ENCODE results near the gene THSD7A. TPM values are rescaled to one million over a fixed set of nuclear protein-coding genes. Genes with fewer than 3 reads are reported as not detected.

Gene THSD7A
- total RNA-seq, 4 donors from 2014 or later: 11.4 to 24.7 (median 15.2) TPM

DNA sequence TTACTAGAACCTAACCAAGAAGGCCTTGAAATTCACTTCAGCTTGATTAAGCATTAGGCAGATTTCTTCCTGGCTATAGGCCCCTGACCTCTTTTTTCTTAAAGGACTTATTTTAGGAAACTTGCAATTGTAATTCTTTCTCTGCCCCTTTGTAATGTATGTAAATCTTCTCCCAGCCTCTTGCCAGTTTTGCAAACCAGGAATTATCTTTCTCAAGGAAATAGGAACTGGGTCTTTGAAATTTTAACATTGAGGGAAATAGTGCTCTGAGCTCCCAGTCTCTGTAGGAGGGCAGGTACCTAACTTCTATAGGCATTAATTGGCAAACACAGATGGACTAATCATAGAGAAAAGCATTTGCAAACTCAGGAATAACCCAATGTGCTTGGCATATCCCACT lies 342.7 kb downstream of the THSD7A start:
- H3K4me1 ChIP-seq: no peaks in the 10 kb centered on the region
- TF ChIP-seq, protein P1, sequence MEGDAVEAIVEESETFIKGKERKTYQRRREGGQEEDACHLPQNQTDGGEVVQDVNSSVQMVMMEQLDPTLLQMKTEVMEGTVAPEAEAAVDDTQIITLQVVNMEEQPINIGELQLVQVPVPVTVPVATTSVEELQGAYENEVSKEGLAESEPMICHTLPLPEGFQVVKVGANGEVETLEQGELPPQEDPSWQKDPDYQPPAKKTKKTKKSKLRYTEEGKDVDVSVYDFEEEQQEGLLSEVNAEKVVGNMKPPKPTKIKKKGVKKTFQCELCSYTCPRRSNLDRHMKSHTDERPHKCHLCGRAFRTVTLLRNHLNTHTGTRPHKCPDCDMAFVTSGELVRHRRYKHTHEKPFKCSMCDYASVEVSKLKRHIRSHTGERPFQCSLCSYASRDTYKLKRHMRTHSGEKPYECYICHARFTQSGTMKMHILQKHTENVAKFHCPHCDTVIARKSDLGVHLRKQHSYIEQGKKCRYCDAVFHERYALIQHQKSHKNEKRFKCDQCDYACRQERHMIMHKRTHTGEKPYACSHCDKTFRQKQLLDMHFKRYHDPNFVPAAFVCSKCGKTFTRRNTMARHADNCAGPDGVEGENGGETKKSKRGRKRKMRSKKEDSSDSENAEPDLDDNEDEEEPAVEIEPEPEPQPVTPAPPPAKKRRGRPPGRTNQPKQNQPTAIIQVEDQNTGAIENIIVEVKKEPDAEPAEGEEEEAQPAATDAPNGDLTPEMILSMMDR (IDR thresholded peaks at IDR 0.05): no peak
- no peak for TF ChIP-seq EP300 (IDR thresholded peaks at IDR 0.05)
- no peak for TF ChIP-seq POLR2A (IDR thresholded peaks at IDR 0.05)
- H3K27me3 ChIP-seq: no peaks in the 10 kb centered on the region
- no peaks in the 10 kb centered on the region for H3K36me3 ChIP-seq
- no peak overlapping the region for H3K4me3 ChIP-seq
- H3K9me3 ChIP-seq: no peaks in the 10 kb centered on the region
- H3K27ac ChIP-seq: no peak overlapping the region
- DNase-seq (ENCODE audit: low spot score in 2 of 2): no peak

DNA sequence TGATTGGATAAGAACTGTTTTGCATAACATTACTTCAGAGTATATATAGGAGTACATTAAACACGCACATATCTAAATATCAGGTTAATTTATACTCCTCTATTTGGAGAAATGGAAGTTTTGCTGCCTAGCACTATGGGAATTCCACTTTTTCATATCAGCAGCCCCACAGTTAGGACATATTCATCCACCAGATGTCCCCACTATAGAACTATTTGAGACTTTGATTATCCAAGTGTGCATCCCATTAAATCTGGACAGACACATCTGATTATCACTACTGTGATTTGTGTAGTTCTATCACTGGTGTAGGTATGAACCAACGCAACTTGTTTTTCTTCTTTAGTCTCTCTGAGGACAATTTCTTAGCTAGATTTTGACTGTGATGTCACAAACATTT lies 345.7 kb downstream of the THSD7A start:
- WGBS, 2 donors: 66 to 87% methylated on average over 2 of the region's 2 CpGs
- TF ChIP-seq EP300 (IDR thresholded peaks at IDR 0.05) (no peak), POLR2A (IDR thresholded peaks at IDR 0.05) (no peak)
- TF ChIP-seq, protein P1 (IDR thresholded peaks at IDR 0.05): no peak
- Histone ChIP-seq H3K36me3 (no peaks in the 10 kb centered on the region), H3K4me3 (no peak overlapping the region), H3K4me1 (no peaks in the 10 kb centered on the region), H3K9me3 (no peaks in the 10 kb centered on the region), H3K27me3 (no peaks in the 10 kb centered on the region), H3K27ac (peak overlapping the region in 2 of 4 donors; percentile 20 to 47)
- no peak for DNase-seq (ENCODE audit: low spot score in 2 of 2)

DNA sequence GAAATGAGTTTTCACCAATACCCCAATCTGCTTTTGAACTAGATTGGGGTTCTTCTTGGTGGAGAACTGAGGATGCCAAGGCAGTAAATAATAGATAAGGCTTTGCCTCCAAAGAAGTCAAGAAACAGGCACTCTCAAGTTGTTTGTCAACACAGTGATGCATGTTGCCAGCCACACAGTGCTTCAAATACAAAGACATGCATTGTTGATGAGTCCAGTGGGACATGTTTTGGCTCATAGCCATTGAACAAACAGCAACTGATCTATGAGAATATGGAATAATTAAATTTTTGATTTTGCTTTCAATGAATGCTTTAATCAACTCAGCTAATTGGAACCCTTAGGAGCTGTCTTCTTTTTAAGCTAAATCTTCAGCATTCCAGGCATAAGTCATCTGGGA lies 346.4 kb downstream of the THSD7A start:
- Histone ChIP-seq H3K27ac (peak overlapping the region in 2 of 4 donors; percentile 24 to 47), H3K4me1 (no peaks in the 10 kb centered on the region), H3K36me3 (no peaks in the 10 kb centered on the region), H3K9me3 (no peaks in the 10 kb centered on the region), H3K27me3 (no peaks in the 10 kb centered on the region), H3K4me3 (no peak overlapping the region)
- no peak for DNase-seq (ENCODE audit: low spot score in 2 of 2)
- TF ChIP-seq POLR2A (IDR thresholded peaks at IDR 0.05): no peak
- no peak for TF ChIP-seq EP300 (IDR thresholded peaks at IDR 0.05)
- TF ChIP-seq, protein P1 (IDR thresholded peaks at IDR 0.05): no peak

DNA sequence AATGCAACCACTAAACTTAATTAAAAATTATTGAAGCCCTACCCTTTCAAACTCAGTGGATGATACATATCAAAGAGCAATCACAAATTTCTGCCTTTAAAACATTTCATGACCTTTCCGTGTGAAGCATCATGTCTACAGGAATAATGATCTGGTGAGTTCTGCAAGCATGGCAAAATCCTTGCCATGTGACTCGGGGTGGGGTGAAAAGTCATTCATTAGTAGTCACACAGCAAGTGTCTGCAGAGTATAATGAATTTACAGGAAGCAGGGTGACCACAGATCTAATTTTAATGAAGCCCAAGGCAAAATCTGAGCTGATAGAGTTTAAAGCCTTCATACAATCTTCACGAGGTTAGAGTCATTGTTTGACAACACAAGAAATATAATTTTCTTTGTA lies 351.9 kb downstream of the THSD7A start:
- WGBS, 2 donors: 67 to 71% methylated on average over 3 of the region's 3 CpGs
- no peak overlapping the region for H3K4me3 ChIP-seq

DNA sequence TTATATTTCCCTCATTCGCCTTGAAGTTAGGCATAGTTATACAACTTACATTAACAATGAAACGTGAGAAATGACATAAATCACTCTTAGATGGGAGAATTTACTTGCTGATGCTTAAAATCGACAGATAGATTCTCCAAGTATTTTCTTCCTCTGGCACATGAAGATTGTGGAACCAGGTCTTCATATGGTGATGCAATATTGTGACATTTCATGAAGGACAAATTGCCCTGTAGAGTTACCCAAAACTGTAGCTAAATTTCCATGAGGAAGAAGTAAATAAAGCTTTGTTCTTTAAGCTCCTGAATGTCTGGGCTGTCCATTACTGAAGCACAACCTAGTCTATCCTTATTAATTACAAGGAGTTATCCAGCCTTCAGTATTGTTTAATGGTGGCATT lies 353.1 kb downstream of the THSD7A start:
- DNase-seq (ENCODE audit: low spot score in 2 of 2): no peak
- Histone ChIP-seq H3K4me1 (no peaks in the 10 kb centered on the region), H3K36me3 (no peaks in the 10 kb centered on the region), H3K9me3 (no peaks in the 10 kb centered on the region), H3K27me3 (no peaks in the 10 kb centered on the region), H3K27ac (no peak overlapping the region), H3K4me3 (no peak overlapping the region)
- TF ChIP-seq, protein P1 (IDR thresholded peaks at IDR 0.05): no peak
- TF ChIP-seq EP300 (IDR thresholded peaks at IDR 0.05) (no peak), POLR2A (IDR thresholded peaks at IDR 0.05) (no peak)
- 87 to 91% methylated on average over 3 of the region's 3 CpGs for WGBS, 2 donors

More for the DNA sequence above, 351.9 kb downstream of the THSD7A start:
- Histone ChIP-seq H3K27me3 (no peaks in the 10 kb centered on the region), H3K9me3 (no peaks in the 10 kb centered on the region), H3K4me1 (no peaks in the 10 kb centered on the region), H3K27ac (no peak overlapping the region), H3K36me3 (no peaks in the 10 kb centered on the region)
- no peak for DNase-seq (ENCODE audit: low spot score in 2 of 2)
- TF ChIP-seq, protein P1 (IDR thresholded peaks at IDR 0.05): no peak
- no peak for TF ChIP-seq EP300 (IDR thresholded peaks at IDR 0.05)
- TF ChIP-seq POLR2A (IDR thresholded peaks at IDR 0.05): no peak

Measured in tibial nerve (tissue), 4 donors.